ENCODE results near the gene PAQR8. TPM values are rescaled to one million over a fixed set of nuclear protein-coding genes. Genes with fewer than 3 reads are reported as not detected.

PAQR8 gene
- total RNA-seq, 1 donor from 2014 or later = 1.5 TPM

DNA sequence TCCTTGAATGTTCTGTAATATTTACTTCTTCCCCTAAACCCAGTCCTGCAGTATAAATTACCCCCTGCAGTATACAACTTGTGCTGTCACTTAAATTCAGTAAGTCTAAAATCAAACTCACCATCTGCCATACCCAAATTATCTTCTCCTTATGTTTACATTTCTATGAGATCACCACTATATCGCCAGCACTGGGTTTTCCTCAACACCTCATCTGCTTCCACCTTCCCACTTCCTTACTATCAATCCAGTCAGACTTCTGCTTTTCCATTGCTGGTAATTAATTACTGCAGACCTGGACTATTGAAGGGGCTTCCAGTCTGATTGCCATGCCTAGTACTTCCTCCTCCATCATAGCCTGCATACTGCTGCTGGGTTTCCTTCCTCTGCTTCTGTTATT lies 73.4 kb downstream of the PAQR8 start:
- H3K27me3 ChIP-seq (ENCODE audit: insufficient read depth, low read length) = no peaks in the 10 kb centered on the region
- no peak for FAIRE-seq
- no peak for DNase-seq (ENCODE audit: low read depth)
- peaks cover 5% of the 10 kb centered on the region for H3K4me1 Mint-ChIP-seq (ENCODE audit: low read depth, unreplicated experiment)
- TF ChIP-seq, protein P1, sequence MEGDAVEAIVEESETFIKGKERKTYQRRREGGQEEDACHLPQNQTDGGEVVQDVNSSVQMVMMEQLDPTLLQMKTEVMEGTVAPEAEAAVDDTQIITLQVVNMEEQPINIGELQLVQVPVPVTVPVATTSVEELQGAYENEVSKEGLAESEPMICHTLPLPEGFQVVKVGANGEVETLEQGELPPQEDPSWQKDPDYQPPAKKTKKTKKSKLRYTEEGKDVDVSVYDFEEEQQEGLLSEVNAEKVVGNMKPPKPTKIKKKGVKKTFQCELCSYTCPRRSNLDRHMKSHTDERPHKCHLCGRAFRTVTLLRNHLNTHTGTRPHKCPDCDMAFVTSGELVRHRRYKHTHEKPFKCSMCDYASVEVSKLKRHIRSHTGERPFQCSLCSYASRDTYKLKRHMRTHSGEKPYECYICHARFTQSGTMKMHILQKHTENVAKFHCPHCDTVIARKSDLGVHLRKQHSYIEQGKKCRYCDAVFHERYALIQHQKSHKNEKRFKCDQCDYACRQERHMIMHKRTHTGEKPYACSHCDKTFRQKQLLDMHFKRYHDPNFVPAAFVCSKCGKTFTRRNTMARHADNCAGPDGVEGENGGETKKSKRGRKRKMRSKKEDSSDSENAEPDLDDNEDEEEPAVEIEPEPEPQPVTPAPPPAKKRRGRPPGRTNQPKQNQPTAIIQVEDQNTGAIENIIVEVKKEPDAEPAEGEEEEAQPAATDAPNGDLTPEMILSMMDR (IDR thresholded peaks at IDR 0.05; ENCODE audit: insufficient read depth, low read depth, low read length) = no peak
- TF ChIP-seq EZH2 (IDR thresholded peaks at IDR 0.05; ENCODE audit: insufficient read depth, low read length) = no peak
- no peak overlapping the region for H3K4me3 ChIP-seq (ENCODE audit: insufficient read depth, low read depth, low read length)
- H3K9me3 ChIP-seq (ENCODE audit: insufficient read depth, low read depth, low read length) = no peaks in the 10 kb centered on the region
- no peaks in the 10 kb centered on the region for H3K27me3 Mint-ChIP-seq (ENCODE audit: low read depth, unreplicated experiment)
- no peak overlapping the region for H3K27ac ChIP-seq (ENCODE audit: low read depth, low read length)
- peaks cover 7% of the 10 kb centered on the region for H3K36me3 Mint-ChIP-seq (ENCODE audit: low read depth, unreplicated experiment)
- no peaks in the 10 kb centered on the region for H3K79me2 ChIP-seq (ENCODE audit: insufficient read depth, low read length)
- peaks cover 4% of the 10 kb centered on the region for H3K9me3 Mint-ChIP-seq (ENCODE audit: unreplicated experiment)
- no peaks in the 10 kb centered on the region for H3K4me1 ChIP-seq (ENCODE audit: insufficient read depth, low read length)
- no peaks in the 10 kb centered on the region for H4K20me1 ChIP-seq (ENCODE audit: insufficient read depth, low read length)
- no peak overlapping the region for H3K4me3 Mint-ChIP-seq (ENCODE audit: unreplicated experiment)
- H2AFZ ChIP-seq (ENCODE audit: low read depth, low read length) = no peak overlapping the region
- no peak overlapping the region for H3K9ac ChIP-seq (ENCODE audit: low read length)
- no peak overlapping the region for H3K27ac Mint-ChIP-seq (ENCODE audit: unreplicated experiment)
- no peak overlapping the region for H3K4me2 ChIP-seq (ENCODE audit: low read length)
- no peaks in the 10 kb centered on the region for H3K36me3 ChIP-seq (ENCODE audit: insufficient read depth, low read length)

DNA sequence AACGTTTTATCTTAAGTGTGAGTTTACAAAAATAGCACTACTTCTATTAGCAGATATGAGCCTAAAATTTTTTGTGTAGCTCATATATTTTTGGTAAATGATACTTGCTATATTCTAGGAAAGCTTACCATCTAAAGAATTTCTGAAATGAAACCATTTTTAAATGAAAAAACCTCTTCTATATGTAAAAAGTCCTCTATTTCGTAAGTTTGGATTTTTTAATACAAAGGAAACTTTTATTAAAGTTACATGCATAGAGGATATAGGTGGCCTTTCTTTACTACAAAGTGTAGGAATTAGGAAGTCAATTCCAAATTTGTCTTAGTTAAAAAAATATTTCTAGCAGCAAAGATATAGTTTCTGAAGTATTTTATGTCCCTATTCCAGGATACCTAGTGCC lies 77.0 kb downstream of the PAQR8 start:
- no peak overlapping the region for H3K4me3 Mint-ChIP-seq (ENCODE audit: unreplicated experiment)
- peaks cover 4% of the 10 kb centered on the region for H3K36me3 Mint-ChIP-seq (ENCODE audit: low read depth, unreplicated experiment)
- Histone ChIP-seq H3K9ac (ENCODE audit: low read length) (no peak overlapping the region), H3K27me3 (ENCODE audit: insufficient read depth, low read length) (no peaks in the 10 kb centered on the region), H3K36me3 (ENCODE audit: insufficient read depth, low read length) (no peaks in the 10 kb centered on the region), H3K79me2 (ENCODE audit: insufficient read depth, low read length) (no peaks in the 10 kb centered on the region), H3K4me3 (ENCODE audit: insufficient read depth, low read depth, low read length) (no peak overlapping the region), H3K4me2 (ENCODE audit: low read length) (no peak overlapping the region), H3K4me1 (ENCODE audit: insufficient read depth, low read length) (no peaks in the 10 kb centered on the region), H4K20me1 (ENCODE audit: insufficient read depth, low read length) (no peaks in the 10 kb centered on the region), H3K27ac (ENCODE audit: low read depth, low read length) (no peak overlapping the region), H3K9me3 (ENCODE audit: insufficient read depth, low read depth, low read length) (no peaks in the 10 kb centered on the region), H2AFZ (ENCODE audit: low read depth, low read length) (no peak overlapping the region)
- FAIRE-seq = no peak
- no peak for DNase-seq (ENCODE audit: low read depth)
- peaks cover 3% of the 10 kb centered on the region for H3K9me3 Mint-ChIP-seq (ENCODE audit: unreplicated experiment)
- H3K27ac Mint-ChIP-seq (ENCODE audit: unreplicated experiment) = no peak overlapping the region
- no peaks in the 10 kb centered on the region for H3K27me3 Mint-ChIP-seq (ENCODE audit: low read depth, unreplicated experiment)
- H3K4me1 Mint-ChIP-seq (ENCODE audit: low read depth, unreplicated experiment) = no peaks in the 10 kb centered on the region
- TF ChIP-seq, protein P1 (IDR thresholded peaks at IDR 0.05; ENCODE audit: insufficient read depth, low read depth, low read length) = no peak
- TF ChIP-seq EZH2 (IDR thresholded peaks at IDR 0.05; ENCODE audit: insufficient read depth, low read length) = no peak

DNA sequence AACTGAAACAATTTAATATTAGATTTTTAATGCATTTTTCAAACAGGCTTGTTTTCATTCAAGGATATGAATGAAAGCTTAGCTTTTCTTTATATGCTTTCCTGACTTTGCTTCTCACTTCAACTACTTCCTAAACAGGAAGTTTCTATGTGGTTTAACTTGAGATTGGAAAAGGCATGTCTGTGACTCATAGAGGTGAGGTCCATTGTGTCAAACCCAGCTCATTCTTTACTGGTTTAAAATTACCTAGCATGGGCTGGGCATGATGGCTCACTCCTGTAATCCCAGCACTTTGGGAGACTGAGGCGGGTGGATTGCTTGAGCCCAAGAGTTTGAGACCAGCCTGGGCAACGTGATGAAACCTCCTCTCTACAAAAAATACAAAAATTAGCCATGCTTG lies 92.6 kb downstream of the PAQR8 start:
- peak; percentile 73 for DNase-seq (ENCODE audit: low read depth)
- Histone ChIP-seq H3K36me3 (ENCODE audit: insufficient read depth, low read length) (no peaks in the 10 kb centered on the region), H3K27me3 (ENCODE audit: insufficient read depth, low read length) (no peaks in the 10 kb centered on the region), H3K4me3 (ENCODE audit: insufficient read depth, low read depth, low read length) (no peak overlapping the region), H3K9ac (ENCODE audit: low read length) (no peak overlapping the region), H3K4me2 (ENCODE audit: low read length) (peak overlapping the region; percentile 24), H4K20me1 (ENCODE audit: insufficient read depth, low read length) (no peaks in the 10 kb centered on the region), H3K27ac (ENCODE audit: low read depth, low read length) (no peak overlapping the region), H3K9me3 (ENCODE audit: insufficient read depth, low read depth, low read length) (no peaks in the 10 kb centered on the region), H3K4me1 (ENCODE audit: insufficient read depth, low read length) (peaks cover 10% of the 10 kb centered on the region), H3K79me2 (ENCODE audit: insufficient read depth, low read length) (no peaks in the 10 kb centered on the region), H2AFZ (ENCODE audit: low read depth, low read length) (peak overlapping the region; percentile 3)
- Mint-ChIP-seq H3K27ac (ENCODE audit: unreplicated experiment) (no peak overlapping the region), H3K4me1 (ENCODE audit: low read depth, unreplicated experiment) (peaks cover 4% of the 10 kb centered on the region), H3K9me3 (ENCODE audit: unreplicated experiment) (peaks cover 4% of the 10 kb centered on the region), H3K27me3 (ENCODE audit: low read depth, unreplicated experiment) (no peaks in the 10 kb centered on the region), H3K36me3 (ENCODE audit: low read depth, unreplicated experiment) (peaks cover 6% of the 10 kb centered on the region), H3K4me3 (ENCODE audit: unreplicated experiment) (no peak overlapping the region)
- TF ChIP-seq EZH2 (IDR thresholded peaks at IDR 0.05; ENCODE audit: insufficient read depth, low read length) = no peak
- TF ChIP-seq, protein P1 (IDR thresholded peaks at IDR 0.05; ENCODE audit: insufficient read depth, low read depth, low read length) = no peak
- no peak for FAIRE-seq
